Neural cell (in vitro differentiated cells): ENCODE data around the gene COMMD4. TPM values are rescaled to one million over a fixed set of nuclear protein-coding genes. Genes with fewer than 3 reads are reported as not detected.

Source experiments
- H2AFZ ChIP-seq: fragments of 200-600, 300-800 bp; sonication (generic), shearing (Covaris generic); 2 replicates; pipeline ENCODE4 v1.6.0; 2014; ENCODE audit warnings: low read depth, mild to moderate bottlenecking, antibody characterized with exemption, low read length, moderate library complexity
- H3F3A ChIP-seq: fragments of 200-600 bp; shearing (Covaris generic); 2 replicates; pipeline ENCODE4 v1.6.1; 2016; ENCODE audit warnings: mild to moderate bottlenecking, moderate library complexity, mixed read lengths, antibody characterized with exemption, low read length; ENCODE audit not compliant: insufficient read depth, poor library complexity, severe bottlenecking
- H3K27ac ChIP-seq: fragments of 200-600, 300-800 bp; sonication (generic), shearing (Covaris generic); 2 replicates; pipeline ENCODE4 v1.5.1; 2014; ENCODE audit warnings: mild to moderate bottlenecking, low read length, moderate library complexity
- H3K27me3 ChIP-seq: fragments of 300-800, 200-600 bp; sonication (generic), shearing (Covaris generic); 2 replicates; pipeline ENCODE4 v1.6.0; 2014; ENCODE audit warnings: mild to moderate bottlenecking, low read depth, low read length, moderate library complexity; ENCODE audit not compliant: insufficient read depth
- H3K36me3 ChIP-seq: fragments of 300-800, 200-600 bp; sonication (generic), shearing (Covaris generic); 2 replicates; pipeline ENCODE4 v1.5.1; 2014; ENCODE audit warnings: mild to moderate bottlenecking, antibody characterized with exemption, low read length, moderate library complexity; ENCODE audit not compliant: insufficient read depth
- H3K4me2 ChIP-seq: fragments of 300-800, 200-600 bp; sonication (generic), shearing (Covaris generic); 2 replicates; pipeline ENCODE4 v1.6.0; 2014; ENCODE audit warnings: mild to moderate bottlenecking, low read length
- H3K4me3 ChIP-seq: fragments of 300-800, 200-600 bp; sonication (generic), shearing (Covaris generic); 2 replicates; pipeline ENCODE4 v1.5.1; 2014; ENCODE audit warnings: mild to moderate bottlenecking, low read length, moderate library complexity
- H3K79me2 ChIP-seq: fragments of 200-600 bp; shearing (Covaris generic); replicated peaks from 2 replicates; pipeline ENCODE4 v1.6.0; 2014; ENCODE audit warnings: mild to moderate bottlenecking, low read length, moderate library complexity; ENCODE audit not compliant: insufficient read depth
- H3K9ac ChIP-seq: fragments of 300-800, 200-600 bp; sonication (generic), shearing (Covaris generic); 2 replicates; pipeline ENCODE4 v1.6.1; 2016; ENCODE audit warnings: mild to moderate bottlenecking, low read length, mixed read lengths
- H3K9me2 ChIP-seq: fragments of 200-600 bp; shearing (Covaris generic); 2 replicates; pipeline ENCODE4 v1.6.1; 2016; ENCODE audit warnings: mild to moderate bottlenecking, low read length, mixed read lengths; ENCODE audit not compliant: insufficient read depth
- H3K9me3 ChIP-seq: fragments of 200-600, 300-800 bp; sonication (generic), shearing (Covaris generic); 2 replicates; pipeline ENCODE4 v1.6.1; 2016; ENCODE audit warnings: mild to moderate bottlenecking, mixed run types, low read length, moderate library complexity, mixed read lengths
- H4K20me1 ChIP-seq: fragments of 200-600 bp; shearing (Covaris generic); 2 replicates; pipeline ENCODE4 v1.6.1; 2016; ENCODE audit warnings: mild to moderate bottlenecking, mixed run types; ENCODE audit not compliant: insufficient read depth
- EP300 ChIP-seq: fragments of 450-650 bp; conservative IDR thresholded peaks from 2 replicates; pipeline ENCODE4 v1.6.1; 2014; ENCODE audit warnings: antibody characterized with exemption, mild to moderate bottlenecking, moderate library complexity; ENCODE audit not compliant: poor library complexity, severe bottlenecking
- EZH2 ChIP-seq: fragments of 200-600, 300-800 bp; shearing (Covaris generic), sonication (generic); IDR thresholded peaks from 2 replicates; pipeline ENCODE4 v1.6.1; 2014; ENCODE audit warnings: antibody characterized with exemption, low read length, borderline replicate concordance, mild to moderate bottlenecking; ENCODE audit not compliant: insufficient read depth, poor library complexity, severe bottlenecking
- MXI1 ChIP-seq: fragments of 450-650 bp; conservative IDR thresholded peaks from 2 replicates; pipeline ENCODE4 v1.6.1; 2014; ENCODE audit warnings: antibody characterized with exemption, mild to moderate bottlenecking; ENCODE audit not compliant: poor library complexity, severe bottlenecking
- POLR2AphosphoS5 ChIP-seq: IDR thresholded peaks from 2 replicates; pipeline ENCODE4 v1.6.1; 2012
- RAD21 ChIP-seq: fragments of 450-650 bp; conservative IDR thresholded peaks from 2 replicates; pipeline ENCODE4 v1.6.1; 2014; ENCODE audit warnings: antibody characterized with exemption, mild to moderate bottlenecking, moderate library complexity
- REST ChIP-seq: IDR thresholded peaks from 2 replicates; pipeline ENCODE4 v1.6.1; 2012; ENCODE audit warnings: borderline replicate concordance
- SMC3 ChIP-seq: fragments of 450-650 bp; conservative IDR thresholded peaks from 2 replicates; pipeline ENCODE4 v1.6.1; 2014; ENCODE audit warnings: antibody characterized with exemption, mild to moderate bottlenecking, moderate library complexity; ENCODE audit not compliant: poor library complexity
- TAF1 ChIP-seq: IDR thresholded peaks from 2 replicates; pipeline ENCODE4 v1.6.1; 2012; ENCODE audit warnings: low read depth
- polyA plus RNA-seq: library from polyadenylated mRNA; depleted of rRNA; stranded (reverse); fragments of >200 nt; gene quantifications from 2 replicates; pipeline ENCODE4 v1.2.3, GENCODE V29; 2014
- TF ChIP-seq, protein P1 (sequence below): fragments of 450-650 bp; IDR thresholded peaks from 2 replicates; pipeline ENCODE4 v1.5.1; 2014; ENCODE audit warnings: antibody characterized with exemption, mild to moderate bottlenecking, moderate library complexity; ENCODE audit not compliant: poor library complexity, severe bottlenecking

COMMD4 gene
- polyA plus RNA-seq, 1 donor from 2014 or later = 103 TPM

DNA sequence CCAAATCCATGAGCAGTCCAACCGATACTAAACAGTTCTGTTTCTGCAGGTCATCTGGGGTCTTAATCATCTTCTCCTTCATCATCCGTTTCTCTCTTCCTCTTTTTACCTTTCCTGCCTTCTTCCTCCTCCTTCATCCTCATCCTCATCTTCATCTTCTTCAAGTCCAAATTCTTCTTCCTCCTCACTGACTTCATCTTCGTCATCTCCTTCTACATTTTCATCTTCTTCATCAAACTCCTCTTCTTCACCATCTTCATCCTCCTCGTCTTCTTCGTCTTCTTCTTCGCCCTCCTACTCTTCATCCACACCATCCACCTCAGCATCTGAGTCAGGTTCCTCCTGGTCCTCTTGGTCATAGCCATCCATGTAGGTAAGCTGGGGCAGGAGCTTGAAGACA, 14.2 kb upstream of the COMMD4 start:
- no peaks in the 10 kb centered on the region for H3K79me2 ChIP-seq
- H3K9ac ChIP-seq = no peak overlapping the region
- H3K27ac ChIP-seq = no peak overlapping the region
- TF ChIP-seq RAD21 (no peak), MXI1 (no peak), SMC3 (no peak), EP300 (no peak), REST (no peak), EZH2 (no peak), TAF1 (no peak), POLR2AphosphoS5 (no peak)
- TF ChIP-seq, protein P1, sequence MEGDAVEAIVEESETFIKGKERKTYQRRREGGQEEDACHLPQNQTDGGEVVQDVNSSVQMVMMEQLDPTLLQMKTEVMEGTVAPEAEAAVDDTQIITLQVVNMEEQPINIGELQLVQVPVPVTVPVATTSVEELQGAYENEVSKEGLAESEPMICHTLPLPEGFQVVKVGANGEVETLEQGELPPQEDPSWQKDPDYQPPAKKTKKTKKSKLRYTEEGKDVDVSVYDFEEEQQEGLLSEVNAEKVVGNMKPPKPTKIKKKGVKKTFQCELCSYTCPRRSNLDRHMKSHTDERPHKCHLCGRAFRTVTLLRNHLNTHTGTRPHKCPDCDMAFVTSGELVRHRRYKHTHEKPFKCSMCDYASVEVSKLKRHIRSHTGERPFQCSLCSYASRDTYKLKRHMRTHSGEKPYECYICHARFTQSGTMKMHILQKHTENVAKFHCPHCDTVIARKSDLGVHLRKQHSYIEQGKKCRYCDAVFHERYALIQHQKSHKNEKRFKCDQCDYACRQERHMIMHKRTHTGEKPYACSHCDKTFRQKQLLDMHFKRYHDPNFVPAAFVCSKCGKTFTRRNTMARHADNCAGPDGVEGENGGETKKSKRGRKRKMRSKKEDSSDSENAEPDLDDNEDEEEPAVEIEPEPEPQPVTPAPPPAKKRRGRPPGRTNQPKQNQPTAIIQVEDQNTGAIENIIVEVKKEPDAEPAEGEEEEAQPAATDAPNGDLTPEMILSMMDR = no peak
- no peaks in the 10 kb centered on the region for H3K9me3 ChIP-seq
- no peak overlapping the region for H3K4me2 ChIP-seq
- no peak overlapping the region for H3K4me3 ChIP-seq
- no peak overlapping the region for H2AFZ ChIP-seq
- no peaks in the 10 kb centered on the region for H3F3A ChIP-seq
- H3K36me3 ChIP-seq = no peaks in the 10 kb centered on the region
- no peaks in the 10 kb centered on the region for H3K9me2 ChIP-seq
- no peaks in the 10 kb centered on the region for H3K27me3 ChIP-seq
- no peaks in the 10 kb centered on the region for H4K20me1 ChIP-seq

DNA sequence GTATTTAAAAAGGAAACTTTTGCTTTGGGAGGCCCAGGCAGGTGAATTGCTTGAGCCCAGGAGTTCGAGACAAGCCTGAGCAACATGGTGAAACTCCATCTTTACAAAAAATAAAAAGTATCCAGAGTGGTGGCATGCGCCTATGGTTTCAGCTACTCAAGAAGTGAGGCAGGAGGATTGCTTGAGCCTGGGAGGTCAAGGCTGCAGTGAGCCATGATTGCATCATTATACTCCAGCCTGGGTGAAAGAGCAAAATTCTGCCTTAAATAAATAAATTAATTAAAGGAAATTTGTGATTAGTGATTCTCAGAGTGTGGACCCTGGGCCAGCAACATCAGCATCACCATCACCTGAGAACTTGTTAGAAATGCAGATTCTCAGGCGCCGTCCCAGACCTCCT, 9.9 kb upstream of the COMMD4 start:
- Histone ChIP-seq H4K20me1 (no peaks in the 10 kb centered on the region), H3F3A (no peaks in the 10 kb centered on the region), H3K27me3 (no peaks in the 10 kb centered on the region), H3K27ac (no peak overlapping the region), H3K4me3 (no peak overlapping the region), H3K9ac (no peak overlapping the region), H3K9me3 (no peaks in the 10 kb centered on the region), H3K9me2 (no peaks in the 10 kb centered on the region), H2AFZ (no peak overlapping the region), H3K79me2 (no peaks in the 10 kb centered on the region), H3K36me3 (no peaks in the 10 kb centered on the region), H3K4me2 (no peak overlapping the region)
- no peak for TF ChIP-seq POLR2AphosphoS5

- Histone ChIP-seq H3K4me2 (no peak overlapping the region), H3K9ac (no peak overlapping the region), H3K9me3 (no peaks in the 10 kb centered on the region), H3K36me3 (no peaks in the 10 kb centered on the region), H3K9me2 (no peaks in the 10 kb centered on the region), H3K4me3 (no peak overlapping the region), H3F3A (no peaks in the 10 kb centered on the region), H3K79me2 (no peaks in the 10 kb centered on the region), H2AFZ (no peak overlapping the region), H4K20me1 (no peaks in the 10 kb centered on the region), H3K27me3 (no peaks in the 10 kb centered on the region), H3K27ac (no peak overlapping the region)
- no peak for TF ChIP-seq REST
- no peak for TF ChIP-seq EZH2
- TF ChIP-seq MXI1 = no peak
- no peak for TF ChIP-seq EP300
- no peak for TF ChIP-seq POLR2AphosphoS5
- no peak for TF ChIP-seq SMC3
- no peak for TF ChIP-seq TAF1
- TF ChIP-seq RAD21 = no peak
- TF ChIP-seq, protein P1 = no peak
Measured at GRCh38 chr15:75327005-75327404, 8.9 kb upstream of the COMMD4 start.
